ENCODE data around the gene PTPRJ.

DNA sequence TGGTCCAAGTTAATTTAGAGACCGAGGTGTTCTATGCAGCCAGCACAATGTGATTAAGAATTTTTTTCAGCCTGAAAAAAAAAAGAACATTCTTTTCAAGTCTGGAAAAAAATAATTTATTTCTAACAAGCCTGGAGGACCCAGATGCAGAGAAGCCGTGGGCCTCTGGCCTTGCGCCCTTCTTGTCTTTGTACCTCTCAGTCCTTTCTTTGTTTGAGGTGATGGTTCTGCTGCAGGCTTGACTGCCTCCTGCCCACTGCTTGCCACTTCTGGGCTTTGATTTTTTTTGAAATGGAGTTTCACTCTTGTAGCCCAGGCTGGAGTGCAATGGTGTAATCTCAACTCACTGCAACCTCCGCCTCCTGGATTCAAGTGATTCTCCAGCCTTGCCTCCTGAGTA, 7.2 kb upstream of the PTPRJ start:
- TF ChIP-seq CTCF (IDR thresholded peaks at IDR 0.05; ENCODE audit: poor library complexity) (no peak), EZH2 (IDR thresholded peaks at IDR 0.05; ENCODE audit: borderline replicate concordance) (no peak)

Data from hepatocyte (in vitro differentiated cells).